H1 (cell line): ENCODE measurements around the gene EGFR. TPM values are rescaled to one million over a fixed set of nuclear protein-coding genes. Genes with fewer than 3 reads are reported as not detected.

Experiments
- CTCF ChIP-seq, 3 experiments: IDR thresholded peaks; 1 replicate in 2 of 3; 2 replicates in 1 of 3; pipeline versions ENCODE4 v1.5.1 to v1.6.1; 2011; ENCODE audit warnings: low read length in 3 of 3, mild to moderate bottlenecking in 3 of 3, inconsistent platforms in 2 of 3, low read depth in 1 of 3, moderate library complexity in 1 of 3; ENCODE audit not compliant: insufficient read depth in 1 of 3; ENCODE audit errors: control extremely low read depth in 1 of 3
- polyA plus RNA-seq, 7 experiments: library from polyadenylated mRNA; depleted of rRNA in 3 of 7; stranded (reverse) in 5 of 7; unstranded in 2 of 7; fragments of >200 nt in 5 of 7; fragments of 200-250 nt in 2 of 7; gene quantifications; 1 replicate in 5 of 7; 2 replicates in 1 of 7; 4 replicates in 1 of 7; pipeline versions ENCODE4 v1.2.1 to v1.2.3, GENCODE V29; 2011 to 2013; ENCODE audit warnings: missing spikeins in 2 of 7, mixed read lengths in 2 of 7
- total RNA-seq: library from RNA; stranded (reverse); fragmentation: NEBNext Ultra II Directional; extraction: Animal tissue kit (Norgen Biotek cat#: 25700); gene quantifications from 2 replicates; pipeline ENCODE4 v1.2.1, GENCODE V29; 2021

EGFR gene
- total and polyA plus RNA-seq, 2 of the 8 experiments (the other 6 are each of a cell fraction or from before 2014, with no cell fraction given) = 1.9 to 5.8 TPM

DNA sequence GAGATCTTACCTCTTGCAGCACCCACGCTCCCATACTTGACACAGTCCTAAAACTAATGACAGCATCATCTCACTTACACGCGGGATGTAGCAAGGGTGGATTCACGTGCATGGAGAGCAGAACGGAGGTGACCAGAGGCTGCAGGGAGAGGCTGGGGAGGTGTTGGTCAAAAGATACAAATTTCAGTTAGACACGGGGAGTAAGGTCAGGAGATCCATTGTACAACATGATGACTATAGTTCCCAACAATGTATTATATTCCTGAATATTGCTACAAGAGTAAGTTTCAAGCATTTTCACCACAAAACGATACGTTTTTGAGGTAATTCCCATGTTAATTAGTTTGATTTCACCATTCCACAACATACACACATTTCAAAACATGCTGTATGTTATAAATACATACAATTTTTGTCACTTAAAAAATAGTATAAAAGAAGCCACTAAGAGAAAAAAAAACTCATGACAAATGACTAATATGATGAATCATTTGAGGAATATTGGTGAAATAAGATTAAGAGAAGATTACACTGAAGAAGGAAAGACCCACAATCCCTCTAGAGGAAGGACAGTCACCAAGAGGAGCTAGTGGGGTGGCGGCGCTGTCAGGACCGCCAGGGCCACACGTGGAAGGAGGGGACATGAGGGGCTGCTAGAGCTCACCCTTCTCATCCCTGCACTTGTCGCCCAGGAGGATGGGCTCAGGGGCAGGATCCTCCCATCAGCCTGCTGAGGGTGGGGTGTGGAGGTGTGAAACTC is 49.4 kb upstream of the EGFR start (continued):
- TF ChIP-seq CTCF (IDR thresholded peaks at IDR 0.05; ENCODE audit: control extremely low read depth in 1 of 3, insufficient read depth in 1 of 3, low read depth in 1 of 3, low read length in 3 of 3) = no peak
